ENCODE measurements around the gene TPX2. TPM values are rescaled to one million over a fixed set of nuclear protein-coding genes. Genes with fewer than 3 reads are reported as not detected.

The TPX2 gene
- total and polyA plus RNA-seq, 2 of the 8 experiments (the other 6 are each of a cell fraction or from before 2014, with no cell fraction given), result 43.6 to 125 TPM

GRCh38 chr20:31722257-31723068 lies 16.6 kb upstream of the TPX2 start, which contains the start of gene BCL2L1:
Gene BCL2L1 (minus strand): TSS chr20:31722868. CDS start chr20:31722218, 650 bp downstream.
- POLR2A ChIA-PET (ENCODE audit: partially characterized antibody), result interaction anchor here (0.8 to 9.7 kb wide), 19 partner anchors 12 to 387 kb away, joined by 3 to 108 read pairs (median 5); partner anchors contain the start of genes ID1, TM9SF4 and TPX2
- H3K18ac ChIP-seq (ENCODE audit: extremely low read depth, low read length), result peak within 1 kb of the TSS; percentile 93
- peaks cover 15 to 37% (median 36%) of the 10 kb centered on the region in 4 experiments for H3K4me1 ChIP-seq (replicated peaks in 1 of 4; ENCODE audit: control insufficient read depth in 3 of 4, insufficient read depth in 4 of 4, low read length in 3 of 4)
- H2BK12ac ChIP-seq (ENCODE audit: low read depth, low read length), result 0 out of 2 replicates have a peak within 1 kb of the TSS, but pooled peaks have one; percentile 86
- peak within 1 kb of the TSS; percentile 95 for H3K27ac ChIP-seq (ENCODE audit: low read depth, low read length)
- peak within 1 kb of the TSS; percentile 97 for H4K8ac ChIP-seq (ENCODE audit: extremely low read depth, insufficient read depth, low read length)
- peak within 1 kb of the TSS; percentile 97 for H4K91ac ChIP-seq (replicated peaks; ENCODE audit: insufficient read length, low read length)
- H3K23ac ChIP-seq (ENCODE audit: insufficient read length), result no peak within 1 kb of the TSS
- peak within 1 kb of the TSS; percentile 87 for H3K56ac ChIP-seq (replicated peaks; ENCODE audit: insufficient read length, low read depth, low read length)
- CTCF ChIA-PET (ENCODE audit: partially characterized antibody), result interaction anchor here (0.9 to 8.6 kb wide), 38 partner anchors 9 to 1047 kb away, joined by 3 to 151 read pairs (median 6); partner anchors contain the start of gene TPX2
- peaks cover 10 to 46% of the 10 kb centered on the region in 2 experiments for H3K79me2 ChIP-seq (ENCODE audit: control insufficient read depth in 1 of 2, insufficient read depth in 2 of 2, low read length in 2 of 2)
- 0 out of 2 replicates have a peak within 1 kb of the TSS, but pooled peaks have one; percentile 32 for H2BK20ac ChIP-seq (ENCODE audit: low read length)
- FAIRE-seq, result no peak
- H3K14ac ChIP-seq (ENCODE audit: insufficient read length), result no peak within 1 kb of the TSS
- no peaks in the 10 kb centered on the region for H3K27me3 ChIP-seq (replicated peaks in 1 of 4; ENCODE audit: control insufficient read depth in 3 of 4, extremely low read depth in 1 of 4, insufficient read depth in 3 of 4, low read length in 3 of 4)
- H3K36me3 ChIP-seq (ENCODE audit: control insufficient read depth in 2 of 4, insufficient read depth in 4 of 4, low read length in 3 of 4), result peaks cover 0 to 12% (median 6%) of the 10 kb centered on the region in 4 experiments; a peak in 6 of 8 replicates
- H3K4me3 ChIP-seq (ENCODE audit: extremely low read depth in 1 of 4, insufficient read depth in 2 of 4, low read depth in 3 of 4, low read length in 4 of 4), result peak within 1 kb of the TSS; percentile 48 to 94 (median 70)
- H2AFZ ChIP-seq (ENCODE audit: low read length), result no peak within 1 kb of the TSS
- peak within 1 kb of the TSS; percentile 79 to 98 (median 90) for H3K9ac ChIP-seq (replicated peaks in 1 of 4; ENCODE audit: extremely low read depth in 1 of 4, low read depth in 3 of 4, low read length in 3 of 4)
- peak in 1 of 2 experiments; percentile 80 for DNase-seq (ENCODE audit: low read depth in 1 of 2, low spot score in 2 of 2)
- WGBS, 2 experiments (ENCODE audit: extremely low coverage in 1 of 2, insufficient coverage in 1 of 2, insufficient read length in 1 of 2, insufficient replicate concordance in 2 of 2, low coverage in 1 of 2, low lambda C conversion rate in 2 of 2, missing lambda C conversion rate in 1 of 2), result 5% methylated on average over 38 of the region's 38 CpGs; no CpG with 5 or more reads in 1 of the 2 experiments
- H3K79me1 ChIP-seq (ENCODE audit: low read depth, low read length), result no peaks in the 10 kb centered on the region; the same call in 1 of the 2 replicates
- peaks cover 0 to 6% of the 10 kb centered on the region in 2 experiments for H4K20me1 ChIP-seq (replicated peaks in 1 of 2; ENCODE audit: control insufficient read depth in 1 of 2, insufficient read depth in 2 of 2, low read length in 2 of 2)
- H3K4me2 ChIP-seq (ENCODE audit: insufficient read depth in 1 of 2, low read depth in 2 of 2, low read length in 2 of 2), result peak within 1 kb of the TSS; percentile 84 to 88
- no peaks in the 10 kb centered on the region for H3K9me3 ChIP-seq (ENCODE audit: insufficient read depth in 2 of 2, low read depth in 1 of 2, low read length in 1 of 2)
- H4K5ac ChIP-seq (ENCODE audit: insufficient read length, low read depth, low read length), result peak within 1 kb of the TSS; percentile 89
- peaks cover 4% of the 10 kb centered on the region for H3K23me2 ChIP-seq (ENCODE audit: low read depth, low read length)
- peak within 1 kb of the TSS; percentile 98 for H2BK5ac ChIP-seq (ENCODE audit: low read depth, low read length)
- H3K4ac ChIP-seq (replicated peaks; ENCODE audit: insufficient read length, low read depth, low read length), result peak within 1 kb of the TSS; percentile 94
- H2AK5ac ChIP-seq (ENCODE audit: low read depth, low read length), result peak within 1 kb of the TSS; percentile 75
- peak within 1 kb of the TSS; percentile 96 for H2BK120ac ChIP-seq (replicated peaks; ENCODE audit: low read depth, low read length)
- H2BK15ac ChIP-seq (ENCODE audit: low read length), result no peak within 1 kb of the TSS; the same call in 1 of the 2 replicates
- TF ChIP-seq USF2 (IDR thresholded peaks at IDR 0.05; ENCODE audit: low read length), result no peak
- no peak for TF ChIP-seq EGR1 (IDR thresholded peaks at IDR 0.05; ENCODE audit: borderline replicate concordance, low read depth, low read length)
- TF ChIP-seq SUZ12 (IDR thresholded peaks at IDR 0.05; ENCODE audit: low read length), result no peak
- 0 out of 3 replicates have a peak, but pooled peaks of 1 of the 2 experiments have one; percentile 25 for TF ChIP-seq EP300 (IDR thresholded peaks at IDR 0.05; ENCODE audit: borderline replicate concordance in 1 of 2, low read depth in 2 of 2, low read length in 2 of 2)
- peak; percentile 72; the same call in 1 of the 2 replicates for TF ChIP-seq RBBP5 (IDR thresholded peaks at IDR 0.05; ENCODE audit: borderline replicate concordance, low read depth, low read length)
- TF ChIP-seq YY1 (IDR thresholded peaks at IDR 0.05; ENCODE audit: low read depth, low read length), result no peak
- TF ChIP-seq SAP30 (IDR thresholded peaks at IDR 0.05; ENCODE audit: insufficient read depth, insufficient replicate concordance, low read length), result peak; percentile 6
- TF ChIP-seq RAD21 (IDR thresholded peaks at IDR 0.05 in 1 of 2, conservative IDR thresholded peaks at IDR 0.05 in 1 of 2; ENCODE audit: low read depth in 2 of 2, low read length in 2 of 2), result peak; percentile 38 to 65; a peak in 3 of 4 replicates
